T1000 (cell line): Measurements from ENCODE around the gene UBE2I.
"Not testable (repeated sequence)": the region's sequence is repeated elsewhere in the genome, so short reads cannot be mapped to it uniquely, and the experiment has no call there.

Experiments used
- DNase-seq: peaks from one replicate; lab custom pipeline; 2025; ENCODE audit warnings: mixed read lengths; lab: John Stamatoyannopoulos, UW

The UBE2I gene

GRCh38 chr16:1308977-1309885 lies at the start of gene UBE2I:
Gene UBE2I (plus strand): TSS chr16:1309636. CDS start chr16:1314031, 4,395 bp downstream.
- DNase-seq: peak; percentile 99

GRCh38 chr16:1259760-1260068 lies 49.7 kb upstream of the UBE2I start:
- no peak for DNase-seq

- DNase-seq: no peak
Measured at GRCh38 chr16:1260101-1260680, 49.2 kb upstream of the UBE2I start.

GRCh38 chr16:1261131-1261892 lies 48.1 kb upstream of the UBE2I start:
- DNase-seq: no peak

GRCh38 chr16:1262210-1262845 lies 47.1 kb upstream of the UBE2I start:
- no peak for DNase-seq

GRCh38 chr16:1262846-1263221 lies 46.6 kb upstream of the UBE2I start:
- DNase-seq: no peak

- DNase-seq: no peak
Measured at GRCh38 chr16:1263591-1264344, 45.7 kb upstream of the UBE2I start.

- DNase-seq: no peak
Measured at GRCh38 chr16:1264345-1265089, 44.9 kb upstream of the UBE2I start.

GRCh38 chr16:1265090-1265630 lies 44.3 kb upstream of the UBE2I start:
- DNase-seq: no peak

- DNase-seq: no peak
Measured at GRCh38 chr16:1265826-1266225, 43.6 kb upstream of the UBE2I start.

GRCh38 chr16:1269418-1269817 lies 40.0 kb upstream of the UBE2I start:
- not testable (repeated sequence) for DNase-seq

GRCh38 chr16:1271380-1271723 lies 38.1 kb upstream of the UBE2I start:
- no peak for DNase-seq

GRCh38 chr16:1271724-1272413 lies 37.6 kb upstream of the UBE2I start:
- DNase-seq: peak; percentile 29

GRCh38 chr16:1272453-1273198 lies 36.8 kb upstream of the UBE2I start:
- DNase-seq: no peak

GRCh38 chr16:1273816-1274215 lies 35.6 kb upstream of the UBE2I start:
- no peak for DNase-seq

- no peak for DNase-seq
Measured at GRCh38 chr16:1274767-1275166, 34.7 kb upstream of the UBE2I start.

- DNase-seq: no peak
Measured at GRCh38 chr16:1275791-1276579, 33.5 kb upstream of the UBE2I start.

- no peak for DNase-seq
Measured at GRCh38 chr16:1276580-1276878, 32.9 kb upstream of the UBE2I start.

GRCh38 chr16:1277151-1277598 lies 32.3 kb upstream of the UBE2I start:
- DNase-seq: no peak
